Renal cortical epithelial cell (primary cell): ENCODE data around the gene TES. TPM values are rescaled to one million over a fixed set of nuclear protein-coding genes. Genes with fewer than 3 reads are reported as not detected.
"Not testable (repeated sequence)": the region's sequence is repeated elsewhere in the genome, so short reads cannot be mapped to it uniquely, and the experiment has no call there.

Experiments used
- DNase-seq: peaks from one replicate; pipeline ENCODE4 v3.0.0-alpha.2; 2011; ENCODE audit warnings: low read depth
- total RNA-seq: library from RNA; depleted of rRNA; stranded (reverse); fragments of >200 nt; gene quantifications from 2 replicates; pipeline ENCODE4 v1.2.3, GENCODE V29; 2014

TES gene
- total RNA-seq, 1 donor from 2014 or later = 198 TPM

DNA sequence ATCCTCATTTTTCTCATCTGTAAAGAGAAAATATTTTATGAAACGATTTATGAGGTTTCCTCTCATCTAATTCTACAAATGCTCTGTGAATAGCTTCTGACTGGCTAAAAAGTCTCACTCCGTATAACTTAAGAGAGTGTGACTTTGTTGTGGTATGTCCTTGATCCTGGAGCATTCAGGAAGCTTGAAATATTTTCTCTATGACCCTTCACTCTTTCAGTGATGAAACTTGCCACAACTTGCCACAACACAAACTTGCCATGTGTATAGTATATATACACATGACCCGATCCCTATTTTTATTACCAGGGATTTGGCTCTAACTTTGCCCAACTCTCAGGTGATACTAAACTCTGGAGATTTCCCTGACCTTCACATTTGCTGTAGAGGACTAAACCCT, 74.1 kb downstream of the TES start:
- DNase-seq = no peak

- DNase-seq = no peak
Observed at GRCh38 chr7:116285252-116285651, 74.9 kb downstream of the TES start.

- no peak for DNase-seq
Observed at GRCh38 chr7:116290740-116291139, 80.4 kb downstream of the TES start.

DNA sequence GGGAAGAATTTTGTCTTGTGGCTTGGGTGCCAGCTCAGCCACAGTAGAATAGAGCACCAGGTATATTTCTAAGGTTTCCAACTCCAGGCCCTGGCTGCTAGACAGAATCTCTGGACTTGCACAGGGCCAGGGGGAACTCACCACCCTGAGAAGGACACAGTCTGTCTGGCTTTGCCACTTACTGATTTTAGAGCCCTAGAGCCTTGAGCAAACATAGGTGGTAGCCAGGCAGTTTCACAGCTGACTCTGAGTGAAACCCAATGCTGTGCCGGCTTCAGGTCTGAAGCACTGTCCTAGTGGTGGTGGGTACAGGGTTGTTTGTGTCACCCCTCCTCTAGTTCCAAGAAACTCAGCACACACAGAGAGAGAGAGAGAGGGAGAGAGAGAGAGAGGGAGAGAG, 81.6 kb downstream of the TES start:
- DNase-seq = no peak

DNA sequence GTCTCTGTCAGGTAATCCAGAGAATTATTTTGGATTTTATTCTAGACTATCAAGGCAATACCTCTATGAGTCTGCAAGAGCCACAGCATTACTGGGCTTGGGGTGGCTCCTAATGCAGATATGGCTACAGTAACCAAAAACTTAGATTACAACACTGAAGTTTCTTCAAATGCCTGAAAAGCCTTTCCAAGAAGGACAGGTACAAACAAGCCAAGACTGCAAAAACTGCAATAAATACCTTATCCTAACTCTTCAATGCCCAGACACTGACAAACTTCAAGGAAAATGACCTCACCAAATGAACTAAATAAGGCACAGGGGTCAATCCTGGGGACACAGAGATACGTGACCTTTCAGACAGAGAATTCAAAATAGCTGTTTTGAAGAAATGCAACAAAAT, 82.0 kb downstream of the TES start:
- DNase-seq = no peak

GRCh38 chr7:116293139-116293538, 82.8 kb downstream of the TES start:
- DNase-seq = no peak

DNA sequence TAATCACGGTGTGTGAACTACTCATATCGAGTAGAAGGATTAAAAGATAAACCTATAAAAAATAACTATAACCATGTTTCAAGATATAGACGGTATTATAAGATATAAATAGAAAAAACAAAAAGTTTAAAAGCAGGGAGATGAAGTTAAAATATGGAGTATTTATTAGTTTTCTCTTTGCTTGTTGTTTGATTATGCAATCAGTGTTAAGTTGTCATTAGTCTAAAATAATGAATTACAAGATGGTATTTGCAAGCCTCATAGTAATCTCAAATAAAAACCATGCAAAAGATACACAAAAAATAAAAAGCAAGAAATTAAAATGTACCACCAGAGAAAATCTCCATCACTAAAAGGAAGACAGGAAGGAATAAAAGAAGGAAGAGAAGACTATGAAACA, 83.3 kb downstream of the TES start:
- DNase-seq = no peak

- DNase-seq = not testable (repeated sequence)
Observed at GRCh38 chr7:116295903-116296302, 85.6 kb downstream of the TES start.

GRCh38 chr7:116298055-116298454, 87.7 kb downstream of the TES start:
- no peak for DNase-seq

GRCh38 chr7:116298576-116298975, 88.2 kb downstream of the TES start:
- DNase-seq = no peak

GRCh38 chr7:116305485-116306408, 95.4 kb downstream of the TES start:
- DNase-seq = no peak

DNA sequence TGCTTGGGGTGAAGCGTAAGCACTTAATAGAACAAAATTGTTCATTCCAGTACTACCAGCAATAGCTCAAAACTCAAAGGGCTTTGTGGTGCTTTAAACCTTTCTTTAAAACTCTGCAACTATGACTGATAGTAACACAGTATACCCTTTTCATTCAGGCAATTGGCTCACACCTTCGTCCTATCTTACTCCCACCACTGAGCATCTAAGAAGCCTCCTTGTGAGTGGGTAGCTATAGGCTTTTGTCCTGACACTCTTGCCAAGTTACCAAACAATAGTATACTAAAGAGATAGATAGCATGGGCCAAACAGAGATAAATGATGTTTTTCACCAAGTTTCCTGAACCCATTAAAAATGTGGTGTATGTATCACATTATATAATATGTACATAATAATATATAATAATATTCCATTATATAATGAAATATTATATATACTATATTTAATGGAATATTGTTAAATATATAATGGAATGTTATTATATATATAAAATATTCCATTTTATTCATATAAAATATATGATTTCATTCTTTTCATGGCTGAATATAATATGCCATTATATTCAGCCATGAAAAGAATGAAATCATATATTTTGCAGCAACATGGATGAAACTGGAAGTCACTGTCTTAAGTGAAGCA, 96.2 kb downstream of the TES start:
- no peak for DNase-seq

DNA sequence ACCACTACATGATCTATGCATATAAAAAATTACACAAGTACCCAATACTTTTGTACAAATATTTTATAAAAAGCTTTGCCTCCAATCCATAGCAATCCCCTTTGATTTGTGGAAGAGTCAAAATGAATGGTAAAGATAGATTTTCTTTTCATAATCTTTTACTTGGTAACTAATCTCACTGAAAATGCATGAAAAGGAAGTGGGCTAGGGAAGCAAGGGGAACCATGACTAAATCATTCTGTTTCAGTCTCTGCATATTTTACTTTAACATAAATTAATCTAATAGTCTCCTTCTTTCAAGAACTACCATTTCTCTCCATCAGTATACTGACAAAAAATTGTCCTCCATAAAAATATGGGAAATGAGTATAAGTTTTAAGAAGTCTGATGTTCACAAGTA, 96.9 kb downstream of the TES start:
- no peak for DNase-seq

Other genes starting within 250 kb of the TES start
- 0.17 and 0.80 TPM in 2 replicates for gene TFEC, start 179.8 kb upstream of the TES start, total RNA-seq